SK-N-SH (cell line): ENCODE measurements around the gene OSBPL8. TPM values are rescaled to one million over a fixed set of nuclear protein-coding genes. Genes with fewer than 3 reads are reported as not detected.

ENCODE experiments used
- CTCF ChIA-PET: fragments of 300-600, 350-600 bp; formaldehyde crosslinking; extraction: SDS; loops from one replicate; lab custom pipeline; 2021; lab: Yijun Ruan, JAX
- POLR2A ChIA-PET: fragments of 350-600 bp; sonication (Branson Sonifier 250); formaldehyde crosslinking; extraction: SDS; loops from one replicate; lab custom pipeline; 2020; ENCODE audit warnings: antibody characterized with exemption, inconsistent platforms; lab: Yijun Ruan, JAX
- DNase-seq: peaks from one replicate; pipeline ENCODE4 v3.0.0; 2012
- H2AFZ ChIP-seq: fragments of 200-600 bp; sonication (generic); 2 replicates; pipeline ENCODE4 v1.8.1; 2016; ENCODE audit warnings: antibody characterized with exemption, mild to moderate bottlenecking, low read depth
- H3F3A ChIP-seq: fragments of 200-600 bp; sonication (generic); replicated peaks from 2 replicates; pipeline ENCODE3; 2016; ENCODE audit warnings: antibody characterized with exemption, mild to moderate bottlenecking; ENCODE audit not compliant: insufficient read depth
- H3K27ac ChIP-seq, 2 experiments: fragments of 200-500 bp in 1 of 2; fragments of 200-600 bp in 1 of 2; sonication (Bioruptor generic) in 1 of 2; sonication (generic), shearing (Covaris generic) in 1 of 2; 2 replicates each; pipeline versions ENCODE4 v1.5.1 to v1.6.1; 2014 to 2016; ENCODE audit warnings: low read depth in 2 of 2, inconsistent platforms in 1 of 2, low read length in 1 of 2, mild to moderate bottlenecking in 1 of 2, mixed read lengths in 1 of 2
- H3K27me3 ChIP-seq: fragments of 200-600 bp; sonication (generic), shearing (Covaris generic); 2 replicates; pipeline ENCODE4 v1.6.1; 2016; ENCODE audit warnings: mixed run types; ENCODE audit not compliant: insufficient read depth
- H3K36me3 ChIP-seq, 2 experiments: fragments of 200-500 bp in 1 of 2; fragments of 200-600 bp in 1 of 2; sonication (Bioruptor generic) in 1 of 2; sonication (generic) in 1 of 2; replicated peaks in 1 of 2; 2 replicates each; pipeline versions ENCODE3 to v1.5.1; 2014 to 2016; ENCODE audit warnings: low read length in 1 of 2, mild to moderate bottlenecking in 1 of 2; ENCODE audit not compliant: insufficient read depth in 2 of 2, control insufficient read depth in 1 of 2
- H3K4me1 ChIP-seq, 2 experiments: fragments of 200-500 bp in 1 of 2; fragments of 200-600 bp in 1 of 2; sonication (Bioruptor generic) in 1 of 2; sonication (generic), shearing (Covaris generic) in 1 of 2; 2 replicates each; pipeline versions ENCODE4 v1.5.1 to v1.6.1; 2014 to 2016; ENCODE audit warnings: low read depth in 1 of 2, low read length in 1 of 2, mixed run types in 1 of 2; ENCODE audit not compliant: insufficient read depth in 2 of 2, control insufficient read depth in 1 of 2
- H3K4me2 ChIP-seq: fragments of 200-600 bp; sonication (generic), shearing (Covaris generic); 2 replicates; pipeline ENCODE4 v1.6.1; 2017; ENCODE audit warnings: mixed run types
- H3K4me3 ChIP-seq, 2 experiments: fragments of 200-500 bp in 1 of 2; fragments of 200-600 bp in 1 of 2; sonication (Bioruptor generic) in 1 of 2; sonication (generic), shearing (Covaris generic) in 1 of 2; 2 replicates each; pipeline versions ENCODE4 v1.5.1 to v1.8.1; 2014 to 2016; ENCODE audit warnings: low read depth in 2 of 2, inconsistent platforms in 1 of 2, low read length in 1 of 2, mild to moderate bottlenecking in 1 of 2, mixed read lengths in 1 of 2, moderate library complexity in 1 of 2
- H3K79me2 ChIP-seq: fragments of 200-600 bp; sonication (generic); 2 replicates; pipeline ENCODE4 v1.8.1; 2017; ENCODE audit warnings: mild to moderate bottlenecking; ENCODE audit not compliant: insufficient read depth
- H3K9ac ChIP-seq: fragments of 200-600 bp; sonication (generic); 2 replicates; pipeline ENCODE4 v1.6.1; 2017; ENCODE audit warnings: mixed run types
- H3K9me2 ChIP-seq: fragments of 200-600 bp; sonication (generic); 2 replicates; pipeline ENCODE4 v1.6.1; 2017; ENCODE audit warnings: mixed run types
- H3K9me3 ChIP-seq: fragments of 200-600 bp; sonication (generic); 2 replicates; pipeline ENCODE4 v1.6.1; 2017; ENCODE audit warnings: mixed run types, mild to moderate bottlenecking, moderate library complexity
- H4K20me1 ChIP-seq: fragments of 200-600 bp; sonication (generic); 2 replicates; pipeline ENCODE4 v1.6.1; 2017; ENCODE audit warnings: mild to moderate bottlenecking, mixed run types; ENCODE audit not compliant: insufficient read depth
- CHD2 ChIP-seq: fragments of 150-350 bp; IDR thresholded peaks from 2 replicates; pipeline ENCODE4 v1.6.1; 2018; ENCODE audit warnings: low read length; ENCODE audit not compliant: partially characterized antibody
- ELF1 ChIP-seq: IDR thresholded peaks from 2 replicates; pipeline ENCODE4 v1.4.0; 2012
- EP300 ChIP-seq, 2 experiments: IDR thresholded peaks; 2 replicates each; pipeline versions ENCODE4 v1.4.0 to v1.6.1; 2012; ENCODE audit warnings: borderline replicate concordance in 1 of 2, low read depth in 1 of 2, low read length in 1 of 2
- FOSL2 ChIP-seq: IDR thresholded peaks from 2 replicates; pipeline ENCODE4 v1.4.0; 2012; ENCODE audit warnings: low read depth, mild to moderate bottlenecking, moderate library complexity, borderline replicate concordance
- FOXJ3 ChIP-seq: sonication (generic); formaldehyde crosslinking; IDR thresholded peaks from 2 replicates; pipeline ENCODE4 v1.5.1; 2020; ENCODE audit warnings: mild to moderate bottlenecking, missing genetic modification reagents
- GABPA ChIP-seq: IDR thresholded peaks from 2 replicates; pipeline ENCODE4 v1.4.0; 2012; ENCODE audit warnings: low read depth, mild to moderate bottlenecking
- GATA2 ChIP-seq: sonication (generic); formaldehyde crosslinking; IDR thresholded peaks from 2 replicates; pipeline ENCODE4 v1.5.0; 2020; ENCODE audit warnings: mild to moderate bottlenecking, missing genetic modification reagents
- IRF3 ChIP-seq: fragments of 150-350 bp; IDR thresholded peaks from 2 replicates; pipeline ENCODE4 v1.6.1; 2016; ENCODE audit warnings: mild to moderate bottlenecking, low read depth, low read length
- JUND ChIP-seq: IDR thresholded peaks from 2 replicates; pipeline ENCODE4 v1.4.0; 2012
- MAX ChIP-seq: IDR thresholded peaks from 2 replicates; pipeline ENCODE4 v1.4.0; 2012; ENCODE audit warnings: low read depth
- MXI1 ChIP-seq: IDR thresholded peaks from 2 replicates; pipeline ENCODE4 v1.6.1; 2012; ENCODE audit warnings: mild to moderate bottlenecking, low read depth, low read length, improper control_type of control experiment
- POLR2AphosphoS5 ChIP-seq: IDR thresholded peaks from 2 replicates; pipeline ENCODE4 v1.6.1; 2012; ENCODE audit warnings: low read depth, low read length
- RAD21 ChIP-seq: IDR thresholded peaks from 2 replicates; pipeline ENCODE4 v1.6.1; 2012; ENCODE audit warnings: mild to moderate bottlenecking, low read length
- RCOR1 ChIP-seq: fragments of 150-350 bp; IDR thresholded peaks from 2 replicates; pipeline ENCODE4 v1.6.1; 2017; ENCODE audit warnings: antibody characterized with exemption, low read length
- RXRA ChIP-seq: IDR thresholded peaks from 2 replicates; pipeline ENCODE4 v1.4.0; 2012; ENCODE audit warnings: low read depth, mild to moderate bottlenecking, borderline replicate concordance
- SMC3 ChIP-seq: IDR thresholded peaks from 2 replicates; pipeline ENCODE4 v1.6.1; 2012; ENCODE audit warnings: low read depth, low read length, improper control_type of control experiment
- TAF1 ChIP-seq: IDR thresholded peaks from 2 replicates; pipeline ENCODE4 v1.6.1; 2012; ENCODE audit warnings: low read depth, mild to moderate bottlenecking, low read length, moderate library complexity, borderline replicate concordance
- TCF12 ChIP-seq: IDR thresholded peaks from 2 replicates; pipeline ENCODE4 v1.4.0; 2012
- TEAD4 ChIP-seq: IDR thresholded peaks from 2 replicates; pipeline ENCODE4 v1.4.0; 2012; ENCODE audit warnings: mild to moderate bottlenecking, borderline replicate concordance; ENCODE audit not compliant: insufficient read depth
- USF1 ChIP-seq: IDR thresholded peaks from 2 replicates; pipeline ENCODE4 v1.4.0; 2012; ENCODE audit warnings: low read depth, borderline replicate concordance
- USF2 ChIP-seq: fragments of 150-350 bp; IDR thresholded peaks from 2 replicates; pipeline ENCODE4 v1.6.1; 2017; ENCODE audit warnings: antibody characterized with exemption, low read length, low read depth, borderline replicate concordance
- YY1 ChIP-seq: IDR thresholded peaks from 2 replicates; pipeline ENCODE4 v1.4.0; 2012; ENCODE audit warnings: low read depth, mild to moderate bottlenecking
- WGBS: methylation state at CpG from one replicate; pipeline ENCODE4 v1.1.6; 2017; ENCODE audit warnings: low lambda C conversion rate; 5-methylcytosine and 5-hydroxymethylcytosine counted together
- polyA plus RNA-seq, 3 experiments: library from polyadenylated mRNA; depleted of rRNA; stranded (reverse); fragments of >200 nt; gene quantifications; 2 replicates each; pipeline ENCODE4 v1.2.3, GENCODE V29; 2012
- TF ChIP-seq, protein P1 (sequence below): IDR thresholded peaks from 2 replicates; pipeline ENCODE4 v1.4.0; 2012; ENCODE audit warnings: low read depth, borderline replicate concordance

OSBPL8 gene
- polyA plus RNA-seq, 1 of the 3 experiments (the other 2 are of a cell fraction) = 10.6 TPM

- TF ChIP-seq, protein P1, sequence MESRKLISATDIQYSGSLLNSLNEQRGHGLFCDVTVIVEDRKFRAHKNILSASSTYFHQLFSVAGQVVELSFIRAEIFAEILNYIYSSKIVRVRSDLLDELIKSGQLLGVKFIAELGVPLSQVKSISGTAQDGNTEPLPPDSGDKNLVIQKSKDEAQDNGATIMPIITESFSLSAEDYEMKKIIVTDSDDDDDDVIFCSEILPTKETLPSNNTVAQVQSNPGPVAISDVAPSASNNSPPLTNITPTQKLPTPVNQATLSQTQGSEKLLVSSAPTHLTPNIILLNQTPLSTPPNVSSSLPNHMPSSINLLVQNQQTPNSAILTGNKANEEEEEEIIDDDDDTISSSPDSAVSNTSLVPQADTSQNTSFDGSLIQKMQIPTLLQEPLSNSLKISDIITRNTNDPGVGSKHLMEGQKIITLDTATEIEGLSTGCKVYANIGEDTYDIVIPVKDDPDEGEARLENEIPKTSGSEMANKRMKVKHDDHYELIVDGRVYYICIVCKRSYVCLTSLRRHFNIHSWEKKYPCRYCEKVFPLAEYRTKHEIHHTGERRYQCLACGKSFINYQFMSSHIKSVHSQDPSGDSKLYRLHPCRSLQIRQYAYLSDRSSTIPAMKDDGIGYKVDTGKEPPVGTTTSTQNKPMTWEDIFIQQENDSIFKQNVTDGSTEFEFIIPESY = no peak
- TF ChIP-seq CHD2 (no peak), USF1 (no peak), MAX (no peak), GATA2 (no peak), FOXJ3 (CRISPR knock-in tag) (no peak), RCOR1 (no peak), YY1 (no peak)
- TF ChIP-seq, all 33 proteins: peak for 0
Measured at GRCh38 chr12:76544601-76545261, 14.8 kb downstream of the OSBPL8 start (continued).

- no peak overlapping the region for H3K4me2 ChIP-seq
- no peaks in the 10 kb centered on the region for H3K9me3 ChIP-seq
- TF ChIP-seq ELF1 (no peak), IRF3 (no peak), POLR2AphosphoS5 (no peak), RCOR1 (no peak), RAD21 (no peak), USF2 (no peak), EP300 (IDR thresholded peaks at IDR 0.05; ENCODE audit: borderline replicate concordance in 1 of 2, low read depth in 1 of 2, low read length in 1 of 2) (no peak), RXRA (no peak), FOSL2 (no peak), TAF1 (no peak), CHD2 (no peak), FOXJ3 (CRISPR knock-in tag) (no peak), TEAD4 (no peak), TCF12 (no peak), SMC3 (no peak), GABPA (no peak), JUND (no peak), MXI1 (no peak)
- TF ChIP-seq, all 33 proteins: peak for 0
- peaks cover 6% of the 10 kb centered on the region for H3F3A ChIP-seq
- peaks cover 98% of the 10 kb centered on the region for H3K79me2 ChIP-seq
- ChIA-PET POLR2A (no interaction called here), CTCF (no interaction called here)
- no peak overlapping the region for H3K9ac ChIP-seq
- no peak overlapping the region for H3K27ac ChIP-seq
- H3K36me3 ChIP-seq = peaks cover 0 to 7% of the 10 kb centered on the region in 2 experiments
- no peaks in the 10 kb centered on the region for H3K27me3 ChIP-seq
- H4K20me1 ChIP-seq = peaks cover 10% of the 10 kb centered on the region
- no peak overlapping the region for H3K4me3 ChIP-seq
- DNase-seq = no peak
- H2AFZ ChIP-seq = no peak overlapping the region
- 91% methylated on average over 4 of the region's 4 CpGs for WGBS
- H3K4me1 ChIP-seq = peaks cover 3 to 32% of the 10 kb centered on the region in 2 experiments; a peak in 2 of 4 replicates
- no peaks in the 10 kb centered on the region for H3K9me2 ChIP-seq
Measured at GRCh38 chr12:76543813-76544347, 15.7 kb downstream of the OSBPL8 start.
